NCI-H345 treated with DMSO at 0.1 percent for 48 hours (cell line): ENCODE measurements around the gene GAGE13.
"Not testable (repeated sequence)": the region's sequence is repeated elsewhere in the genome, so short reads cannot be mapped to it uniquely, and the experiment has no call there.

Experiments
- DNase-seq: peaks from one replicate; lab custom pipeline; 2025; ENCODE audit not compliant: unreplicated experiment; lab: John Stamatoyannopoulos, UW

The GAGE13 gene

GRCh38 chrX:49331282-49331681, at the start of gene GAGE13:
Gene GAGE13, plus strand, starts transcription at chrX:49331582. Its CDS starts 1,156 bp downstream, at chrX:49332738.
- not testable (repeated sequence) for DNase-seq

GRCh38 chrX:49282647-49283011, 48.8 kb upstream of the GAGE13 start:
- DNase-seq: no peak

- no peak for DNase-seq
Observed at GRCh38 chrX:49284212-49284611, 47.2 kb upstream of the GAGE13 start.

GRCh38 chrX:49286136-49286535, 45.2 kb upstream of the GAGE13 start:
- no peak for DNase-seq

GRCh38 chrX:49286581-49286980, 44.8 kb upstream of the GAGE13 start:
- DNase-seq: no peak

- no peak for DNase-seq
Observed at GRCh38 chrX:49287665-49288064, 43.7 kb upstream of the GAGE13 start.

GRCh38 chrX:49290215-49290614, 41.2 kb upstream of the GAGE13 start:
- no peak for DNase-seq

- DNase-seq: no peak
Observed at GRCh38 chrX:49291615-49292337, 39.6 kb upstream of the GAGE13 start.

- no peak for DNase-seq
Observed at GRCh38 chrX:49292400-49293362, 38.7 kb upstream of the GAGE13 start.

- not testable (repeated sequence) for DNase-seq
Observed at GRCh38 chrX:49299293-49299692, 32.1 kb upstream of the GAGE13 start.

- no peak for DNase-seq
Observed at GRCh38 chrX:49300703-49301102, 30.7 kb upstream of the GAGE13 start.

- no peak for DNase-seq
Observed at GRCh38 chrX:49303346-49303745, 28.0 kb upstream of the GAGE13 start, which contains the start of gene GAGE10. Gene GAGE10, plus strand, starts transcription at chrX:49303646. Its CDS starts 1,214 bp downstream, at chrX:49304860.

- DNase-seq: not testable (repeated sequence)
Observed at GRCh38 chrX:49307775-49308174, 23.6 kb upstream of the GAGE13 start.

- DNase-seq: no peak
Observed at GRCh38 chrX:49308604-49309269, 22.6 kb upstream of the GAGE13 start.

- DNase-seq: no peak
Observed at GRCh38 chrX:49309401-49309981, 21.9 kb upstream of the GAGE13 start.

- DNase-seq: no peak
Observed at GRCh38 chrX:49310371-49310770, 21.0 kb upstream of the GAGE13 start.

GRCh38 chrX:49312176-49312575, 19.2 kb upstream of the GAGE13 start:
- DNase-seq: no peak

- no peak for DNase-seq
Observed at GRCh38 chrX:49316085-49316484, 15.3 kb upstream of the GAGE13 start.

- not testable (repeated sequence) for DNase-seq
Observed at GRCh38 chrX:49321737-49322136, 9.6 kb upstream of the GAGE13 start, which contains the start of gene GAGE12J. Gene GAGE12J, plus strand, starts transcription at chrX:49322037. Its CDS starts 1,157 bp downstream, at chrX:49323194.

GRCh38 chrX:49322266-49322665, 9.1 kb upstream of the GAGE13 start:
- DNase-seq: not testable (repeated sequence)

GRCh38 chrX:49323735-49324134, 7.6 kb upstream of the GAGE13 start:
- not testable (repeated sequence) for DNase-seq
